T-helper 17 cell (primary cell): ENCODE results near the gene KCNK16. TPM values are rescaled to one million over a fixed set of nuclear protein-coding genes. Genes with fewer than 3 reads are reported as not detected.

Source experiments
- ATAC-seq: fragments of 150-1000 bp; cut with Tn5 transposase; 2 replicates; pipeline ENCODE4 v1.10.0; 2021; ENCODE audit warnings: mild to moderate bottlenecking, moderate library complexity
- DNase-seq, 3 donors: peaks; one replicate each; pipeline versions ENCODE4 v3.0.0 to v3.0.0-alpha.2; 2020 to 2021
- H3K9me3 ChIP-seq: one replicate; pipeline ENCODE4 v1.7.0; 2013; ENCODE audit warnings: low read length, mild to moderate bottlenecking; ENCODE audit not compliant: control insufficient read depth, poor library complexity, severe bottlenecking
- H3K27ac Mint-ChIP-seq: one replicate; pipeline ENCODE4 v1.8.0; 2022; ENCODE audit warnings: mild to moderate bottlenecking, moderate library complexity, mixed read lengths
- H3K27me3 Mint-ChIP-seq: one replicate; pipeline ENCODE4 v1.8.0; 2022; ENCODE audit warnings: mixed read lengths
- H3K36me3 Mint-ChIP-seq: one replicate; pipeline ENCODE4 v1.8.0; 2022; ENCODE audit warnings: low read depth, mixed read lengths
- H3K4me1 Mint-ChIP-seq: one replicate; pipeline ENCODE4 v1.8.0; 2022; ENCODE audit warnings: mild to moderate bottlenecking, mixed read lengths
- H3K4me3 Mint-ChIP-seq: one replicate; pipeline ENCODE4 v1.8.0; 2022; ENCODE audit warnings: mild to moderate bottlenecking, moderate library complexity, mixed read lengths
- total RNA-seq, 4 donors: library from RNA in 2 of 4; stranded (reverse) in 2 of 4; gene quantifications; one replicate each; pipeline ENCODE4 v1.2.3 and lab custom pipeline; 2022 to 2026

The KCNK16 gene
- total RNA-seq, 2 donors from 2014 or later, result not detected

GRCh38 chr6:39273406-39273821 lies 49.1 kb downstream of the KCNK16 start:
- H3K9me3 ChIP-seq, result no peaks in the 10 kb centered on the region
- Mint-ChIP-seq H3K27me3 (peaks cover 22% of the 10 kb centered on the region), H3K4me1 (peaks cover 5% of the 10 kb centered on the region), H3K27ac (no peak overlapping the region), H3K4me3 (no peak overlapping the region), H3K36me3 (peaks cover 2% of the 10 kb centered on the region)
- DNase-seq (no peak), ATAC-seq (no peak)

GRCh38 chr6:39269961-39270360 lies 52.5 kb downstream of the KCNK16 start:
- DNase-seq (no peak), ATAC-seq (no peak)
- H3K4me1 Mint-ChIP-seq, result peaks cover 5% of the 10 kb centered on the region
- H3K27ac Mint-ChIP-seq, result no peak overlapping the region
- no peak overlapping the region for H3K4me3 Mint-ChIP-seq
- H3K36me3 Mint-ChIP-seq, result peaks cover 2% of the 10 kb centered on the region
- H3K27me3 Mint-ChIP-seq, result peaks cover 21% of the 10 kb centered on the region
- no peaks in the 10 kb centered on the region for H3K9me3 ChIP-seq

GRCh38 chr6:39268721-39269120 lies 53.8 kb downstream of the KCNK16 start:
- DNase-seq, result no peak
- no peaks in the 10 kb centered on the region for H3K9me3 ChIP-seq
- no peaks in the 10 kb centered on the region for H3K36me3 Mint-ChIP-seq
- no peak overlapping the region for H3K4me3 Mint-ChIP-seq
- peaks cover 25% of the 10 kb centered on the region for H3K27me3 Mint-ChIP-seq
- no peak for ATAC-seq
- no peak overlapping the region for H3K27ac Mint-ChIP-seq
- peaks cover 5% of the 10 kb centered on the region for H3K4me1 Mint-ChIP-seq

- H3K9me3 ChIP-seq, result no peaks in the 10 kb centered on the region
- no peak overlapping the region for H3K27ac Mint-ChIP-seq
- DNase-seq, result no peak
- H3K27me3 Mint-ChIP-seq, result peaks cover 23% of the 10 kb centered on the region
- H3K4me3 Mint-ChIP-seq, result no peak overlapping the region
- ATAC-seq, result no peak
- H3K4me1 Mint-ChIP-seq, result peaks cover 5% of the 10 kb centered on the region
- no peaks in the 10 kb centered on the region for H3K36me3 Mint-ChIP-seq
Observed at GRCh38 chr6:39268171-39268570, 54.3 kb downstream of the KCNK16 start.

- Mint-ChIP-seq H3K4me3 (no peak overlapping the region), H3K4me1 (peaks cover 2% of the 10 kb centered on the region), H3K27ac (no peak overlapping the region), H3K27me3 (peaks cover 28% of the 10 kb centered on the region), H3K36me3 (no peaks in the 10 kb centered on the region)
- no peak for ATAC-seq
- no peaks in the 10 kb centered on the region for H3K9me3 ChIP-seq
- DNase-seq, result no peak
Observed at GRCh38 chr6:39266782-39267355, 55.6 kb downstream of the KCNK16 start.

GRCh38 chr6:39266375-39266774 lies 56.1 kb downstream of the KCNK16 start:
- H3K27me3 Mint-ChIP-seq, result peaks cover 30% of the 10 kb centered on the region
- H3K36me3 Mint-ChIP-seq, result no peaks in the 10 kb centered on the region
- DNase-seq (no peak), ATAC-seq (no peak)
- peaks cover 2% of the 10 kb centered on the region for H3K4me1 Mint-ChIP-seq
- no peak overlapping the region for H3K27ac Mint-ChIP-seq
- H3K4me3 Mint-ChIP-seq, result no peak overlapping the region
- no peaks in the 10 kb centered on the region for H3K9me3 ChIP-seq

Other genes with a start within 250 kb of the KCNK16 start
- gene SAYSD1, start 207.5 kb downstream of the KCNK16 start, total RNA-seq, result 10 to 100 TPM; 12.1 to 16.0 TPM
- under 1 TPM; 0.78 to 0.87 TPM for gene KCNK5, start 93.2 kb downstream of the KCNK16 start, total RNA-seq
- gene KCNK17, start 8.3 kb downstream of the KCNK16 start, total RNA-seq, result under 1 TPM in 1 of 2 donors, not detected in 1; 0.26 TPM